ENCODE data around the gene TMEM244. TPM values are rescaled to one million over a fixed set of nuclear protein-coding genes. Genes with fewer than 3 reads are reported as not detected.

The TMEM244 gene
- not detected for total RNA-seq

GRCh38 chr6:129860908-129861665 is at the start of gene TMEM244:
Gene TMEM244, minus strand, starts transcription at chr6:129861315. Its CDS starts 127 bp downstream, at chr6:129861188.
- Histone ChIP-seq H3K27ac (no peak within 1 kb of the TSS), H3K4me1 (peaks cover 0 to 7% of the 10 kb centered on the region in 2 donors), H3K27me3 (no peaks in the 10 kb centered on the region), H3K9me3 (peaks cover 0 to 2% of the 10 kb centered on the region in 2 donors), H3K36me3 (no peaks in the 10 kb centered on the region), H3K4me3 (peak within 1 kb of the TSS in 1 of 2 donors; percentile 14)
- no peak for DNase-seq (ENCODE audit: low spot score)
- no peak for TF ChIP-seq CTCF (IDR thresholded peaks at IDR 0.05)

- no peak for TF ChIP-seq CTCF (IDR thresholded peaks at IDR 0.05)
- no peaks in the 10 kb centered on the region for H3K9me3 ChIP-seq
- H3K4me1 ChIP-seq, result no peaks in the 10 kb centered on the region
- no peak for DNase-seq (ENCODE audit: low spot score)
- no peak overlapping the region for H3K4me3 ChIP-seq
- no peaks in the 10 kb centered on the region for H3K36me3 ChIP-seq
- H3K27me3 ChIP-seq, result no peaks in the 10 kb centered on the region
- H3K27ac ChIP-seq, result no peak overlapping the region
Observed at GRCh38 chr6:129908858-129909257, 47.7 kb upstream of the TMEM244 start.

DNA sequence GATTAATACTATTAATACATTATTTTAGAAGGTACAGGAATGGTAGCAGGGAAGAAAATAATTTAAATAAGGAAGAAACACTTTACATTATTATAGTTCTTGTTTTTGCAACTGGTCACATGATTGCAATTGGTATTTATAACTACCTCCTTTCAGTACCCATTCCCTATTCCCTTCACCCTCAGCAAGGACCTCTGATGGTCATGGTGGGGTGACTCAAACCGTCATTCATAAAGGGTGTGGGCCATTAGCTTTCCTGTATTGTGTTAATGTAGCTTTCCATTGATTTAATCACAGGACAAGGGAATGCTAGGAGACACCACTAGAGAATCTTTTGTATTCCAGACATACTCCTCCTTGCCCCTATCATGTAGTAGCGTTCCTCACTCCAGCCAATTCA is 47.2 kb upstream of the TMEM244 start:
- no peak for DNase-seq (ENCODE audit: low spot score)
- TF ChIP-seq CTCF (IDR thresholded peaks at IDR 0.05), result no peak
- Histone ChIP-seq H3K9me3 (no peaks in the 10 kb centered on the region), H3K27me3 (no peaks in the 10 kb centered on the region), H3K4me1 (no peaks in the 10 kb centered on the region), H3K4me3 (no peak overlapping the region), H3K27ac (no peak overlapping the region), H3K36me3 (no peaks in the 10 kb centered on the region)

DNA sequence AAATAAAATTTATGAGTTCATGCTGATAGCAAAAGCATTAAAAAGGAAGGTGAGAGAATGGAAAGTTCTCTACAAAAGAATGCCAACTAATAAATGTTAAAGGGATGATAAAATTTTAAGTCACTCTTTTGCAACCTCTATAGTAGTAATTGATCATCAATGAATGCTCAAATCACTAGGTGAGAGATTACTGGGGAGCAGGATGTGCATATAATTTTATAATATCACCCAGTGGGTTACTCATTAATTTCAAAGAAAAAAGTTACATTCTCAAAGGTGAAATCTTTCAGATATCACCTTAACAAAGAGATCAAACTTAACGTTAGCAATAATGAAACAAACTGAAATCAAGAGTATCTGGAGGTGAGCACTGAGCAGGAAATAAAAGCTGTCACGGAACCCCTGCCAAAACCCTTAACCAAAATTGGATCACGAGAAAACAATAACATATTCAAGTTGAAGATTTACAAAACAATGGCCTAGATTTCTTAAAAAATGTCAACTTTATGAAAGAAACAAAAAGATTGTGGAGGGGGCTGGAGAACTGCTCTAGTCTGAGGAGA is 45.5 kb upstream of the TMEM244 start:
- H3K4me3 ChIP-seq, result no peak overlapping the region

GRCh38 chr6:129903082-129903481 is 42.0 kb upstream of the TMEM244 start:
- DNase-seq (ENCODE audit: low spot score), result no peak
- no peaks in the 10 kb centered on the region for H3K36me3 ChIP-seq
- no peak for TF ChIP-seq CTCF (IDR thresholded peaks at IDR 0.05)
- no peak overlapping the region for H3K27ac ChIP-seq
- H3K4me3 ChIP-seq, result no peak overlapping the region
- H3K4me1 ChIP-seq, result no peaks in the 10 kb centered on the region
- H3K9me3 ChIP-seq, result no peaks in the 10 kb centered on the region
- H3K27me3 ChIP-seq, result no peaks in the 10 kb centered on the region

More for the DNA sequence above, 45.5 kb upstream of the TMEM244 start:
- no peak overlapping the region for H3K27ac ChIP-seq
- TF ChIP-seq CTCF (IDR thresholded peaks at IDR 0.05), result no peak
- no peaks in the 10 kb centered on the region for H3K36me3 ChIP-seq
- no peaks in the 10 kb centered on the region for H3K27me3 ChIP-seq
- no peaks in the 10 kb centered on the region for H3K4me1 ChIP-seq
- DNase-seq (ENCODE audit: low spot score), result no peak
- H3K9me3 ChIP-seq, result no peaks in the 10 kb centered on the region

Measured in right atrium auricular region (tissue), 2 donors.